Duodenal mucosa (tissue), 2 donors: ENCODE measurements around the gene APOB.

Experiments used
- H3K27ac ChIP-seq: one replicate; pipeline ENCODE4 v1.7.0; 2013; ENCODE audit warnings: low read depth, low read length
- H3K27me3 ChIP-seq, 2 donors: one replicate each; pipeline ENCODE4 v1.7.0; 2013; ENCODE audit warnings: low read length in 2 of 2, control low read depth in 1 of 2; ENCODE audit not compliant: insufficient read depth in 2 of 2, control insufficient read depth in 1 of 2
- H3K36me3 ChIP-seq, 2 donors: one replicate each; pipeline ENCODE4 v1.7.0; 2013; ENCODE audit warnings: low read length in 2 of 2, control low read depth in 1 of 2; ENCODE audit not compliant: insufficient read depth in 2 of 2, control insufficient read depth in 1 of 2
- H3K4me1 ChIP-seq, 2 donors: one replicate each; pipeline ENCODE4 v1.7.0; 2013; ENCODE audit warnings: low read length in 2 of 2, control low read depth in 1 of 2; ENCODE audit not compliant: insufficient read depth in 2 of 2, control insufficient read depth in 1 of 2
- H3K4me3 ChIP-seq, 2 donors: one replicate each; pipeline ENCODE4 v1.7.0; 2013; ENCODE audit warnings: low read length in 2 of 2, low read depth in 1 of 2
- H3K9ac ChIP-seq, 2 donors: one replicate each; pipeline ENCODE4 v1.7.0; 2013; ENCODE audit warnings: low read length in 2 of 2, low read depth in 1 of 2
- H3K9me3 ChIP-seq, 2 donors: one replicate each; pipeline ENCODE4 v1.7.0; 2013; ENCODE audit warnings: low read length in 2 of 2, control low read depth in 1 of 2; ENCODE audit not compliant: control insufficient read depth in 1 of 2

The APOB gene

DNA sequence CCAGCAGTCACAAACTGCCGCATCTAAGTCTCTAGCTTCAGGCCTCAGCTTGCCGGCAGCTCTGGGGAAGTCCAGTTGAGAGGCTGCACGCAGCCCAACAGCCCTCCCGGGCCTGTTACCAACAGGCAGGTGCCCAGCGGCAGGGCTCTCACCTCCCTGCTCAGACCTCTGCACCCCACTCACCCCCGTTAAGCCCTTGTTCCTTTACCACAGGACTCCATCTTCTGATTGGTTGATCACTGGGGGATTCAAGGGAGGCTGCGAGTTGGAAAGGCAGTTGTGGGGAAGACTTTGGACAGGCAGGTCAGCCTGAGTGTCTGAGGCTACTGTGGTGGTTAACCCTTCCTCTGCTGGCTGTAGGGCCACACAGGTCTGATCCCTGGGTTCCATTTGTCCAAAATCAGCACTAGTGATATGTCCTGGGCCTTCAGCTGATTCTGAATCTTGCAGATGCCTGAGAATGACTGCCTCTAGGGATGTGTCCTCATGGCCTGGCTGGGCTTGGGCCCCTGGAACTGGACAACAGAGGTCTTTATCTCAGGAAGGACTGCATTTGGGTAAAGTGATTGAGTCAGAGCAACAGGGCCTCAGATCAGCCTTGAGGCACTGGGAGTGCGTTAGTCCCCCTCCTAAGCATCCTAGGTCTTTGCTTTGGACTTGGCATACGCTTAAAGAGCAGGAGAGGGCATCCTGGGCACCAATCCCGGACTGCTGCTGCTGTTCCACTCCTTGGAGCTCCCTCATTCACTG, 88.4 kb downstream of the APOB start:
- Histone ChIP-seq H3K9ac (no peak overlapping the region), H3K27me3 (peaks cover 0 to 4% of the 10 kb centered on the region in 2 donors), H3K36me3 (no peaks in the 10 kb centered on the region), H3K4me3 (no peak overlapping the region), H3K9me3 (no peaks in the 10 kb centered on the region), H3K27ac (no peak overlapping the region), H3K4me1 (no peaks in the 10 kb centered on the region)

DNA sequence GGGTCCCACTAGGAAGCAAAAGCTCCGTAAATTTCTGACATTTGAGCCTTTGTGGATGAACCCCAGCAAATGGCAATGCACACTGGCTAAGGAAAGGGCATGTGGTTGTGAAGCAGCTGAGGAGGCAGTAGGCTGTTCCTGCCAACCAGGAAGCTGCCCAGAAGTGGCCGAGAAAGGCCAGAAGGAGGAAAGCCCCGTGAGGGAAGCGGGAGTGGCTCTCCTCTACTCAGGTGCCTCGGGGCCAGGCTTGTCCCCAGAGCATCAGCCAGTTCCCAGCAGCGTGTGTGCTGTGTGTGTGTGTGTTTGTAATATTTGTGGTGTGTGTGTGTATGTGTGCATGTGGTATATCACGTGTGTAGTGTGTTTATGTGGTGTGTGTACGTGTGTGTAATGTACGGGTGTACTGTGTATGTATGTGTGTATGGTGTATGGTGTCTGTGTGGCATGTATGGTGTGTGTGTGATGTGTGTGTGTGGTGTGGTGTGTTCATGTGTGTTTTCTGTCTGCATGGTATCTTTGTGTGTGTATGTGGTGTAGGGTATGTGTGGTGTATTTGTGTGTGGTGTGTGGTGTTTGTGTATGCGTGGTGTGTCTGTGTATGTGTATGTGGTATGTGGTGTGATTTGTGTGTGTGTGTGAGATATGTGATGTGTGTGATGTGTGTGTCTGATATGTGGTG, 90.6 kb downstream of the APOB start:
- Histone ChIP-seq H3K36me3 (no peaks in the 10 kb centered on the region), H3K27ac (no peak overlapping the region), H3K4me1 (no peaks in the 10 kb centered on the region), H3K9ac (no peak overlapping the region), H3K4me3 (no peak overlapping the region), H3K27me3 (peaks cover 0 to 7% of the 10 kb centered on the region in 2 donors), H3K9me3 (no peaks in the 10 kb centered on the region)
